DND-41 (cell line): ENCODE measurements around the gene PTPRJ.

Experiments used
- ATAC-seq: fragments of 200-7000 bp; cut with Tn5 transposase; 3 replicates; pipeline ENCODE4 v1.9.1; 2021; ENCODE audit warnings: low read depth; ENCODE audit not compliant: insufficient read depth
- DNase-seq: peaks from one replicate; pipeline ENCODE4 v3.0.0-alpha.2; 2020
- H2AFZ ChIP-seq: 2 replicates; pipeline ENCODE4 v1.6.0; 2012; ENCODE audit warnings: low read depth, low read length
- H3K27ac ChIP-seq: 2 replicates; pipeline ENCODE4 v1.5.1; 2012; ENCODE audit warnings: low read length, inconsistent platforms
- H3K27me3 ChIP-seq: fragments of 200-600 bp; sonication (generic); 2 replicates; pipeline ENCODE4 v1.6.0; 2012; ENCODE audit warnings: low read length, mild to moderate bottlenecking, inconsistent platforms; ENCODE audit not compliant: insufficient read depth, poor library complexity
- H3K36me3 ChIP-seq: 2 replicates; pipeline ENCODE4 v1.5.1; 2012; ENCODE audit warnings: low read length, inconsistent platforms; ENCODE audit not compliant: insufficient read depth
- H3K4me1 ChIP-seq: 2 replicates; pipeline ENCODE4 v1.5.1; 2012; ENCODE audit warnings: mild to moderate bottlenecking, low read length; ENCODE audit not compliant: insufficient read depth
- H3K4me2 ChIP-seq: 2 replicates; pipeline ENCODE4 v1.6.0; 2012; ENCODE audit warnings: mild to moderate bottlenecking, moderate library complexity, low read length, inconsistent platforms; ENCODE audit not compliant: insufficient read depth
- H3K4me3 ChIP-seq, 2 experiments: fragments of 200-600 bp in 1 of 2; shearing (Covaris generic) in 1 of 2; 2 replicates each; pipeline ENCODE4 v1.5.1; 2012 to 2016; ENCODE audit warnings: inconsistent platforms in 2 of 2, low read length in 2 of 2, mild to moderate bottlenecking in 2 of 2, low read depth in 1 of 2, moderate library complexity in 1 of 2
- H3K79me2 ChIP-seq: 2 replicates; pipeline ENCODE4 v1.6.0; 2012; ENCODE audit warnings: low read length, inconsistent platforms; ENCODE audit not compliant: insufficient read depth
- H3K9ac ChIP-seq: 2 replicates; pipeline ENCODE4 v1.6.0; 2012; ENCODE audit warnings: low read depth, mild to moderate bottlenecking, inconsistent platforms, low read length, moderate library complexity
- H3K9me3 ChIP-seq: 2 replicates; pipeline ENCODE4 v1.5.1; 2012; ENCODE audit warnings: low read length, moderate library complexity, mild to moderate bottlenecking, inconsistent platforms; ENCODE audit not compliant: insufficient read depth, severe bottlenecking
- H4K20me1 ChIP-seq: 2 replicates; pipeline ENCODE4 v1.6.0; 2012; ENCODE audit warnings: low read length; ENCODE audit not compliant: insufficient read depth
- CTCF ChIP-seq: IDR thresholded peaks from 2 replicates; pipeline ENCODE4 v1.5.1; 2012; ENCODE audit warnings: borderline replicate concordance, low read length, moderate library complexity, mild to moderate bottlenecking; ENCODE audit not compliant: poor library complexity, severe bottlenecking; ENCODE audit errors: extremely low read depth
- EZH2 ChIP-seq: IDR thresholded peaks from 3 replicates; pipeline ENCODE4 v1.6.1; 2012; ENCODE audit warnings: borderline replicate concordance, low read depth, mild to moderate bottlenecking, moderate library complexity, low read length, inconsistent platforms; ENCODE audit not compliant: severe bottlenecking

The PTPRJ gene

DNA sequence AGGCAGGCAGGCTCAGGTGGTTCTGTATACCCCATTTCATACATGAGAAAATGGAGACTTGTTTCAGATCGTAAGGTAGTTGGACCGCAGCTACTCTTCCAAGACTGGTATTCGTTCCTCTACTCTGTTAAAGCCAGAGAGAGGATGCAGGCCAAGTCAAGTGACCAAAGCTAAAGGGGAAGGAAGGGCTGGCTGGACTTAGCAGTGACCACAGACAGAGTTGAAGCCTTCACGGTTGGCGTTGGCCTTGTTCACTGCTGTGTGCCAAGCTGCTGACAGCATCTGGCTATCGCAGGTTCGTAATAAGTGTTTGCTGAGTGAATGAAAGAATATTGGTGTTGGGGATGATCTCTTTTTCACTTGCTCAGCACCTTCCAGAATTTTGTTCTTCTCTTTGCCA is 64.2 kb downstream of the PTPRJ start:
- no peak overlapping the region for H3K4me2 ChIP-seq
- H4K20me1 ChIP-seq = no peaks in the 10 kb centered on the region; the same call in 1 of the 2 replicates
- H3K9me3 ChIP-seq = no peaks in the 10 kb centered on the region
- no peak for ATAC-seq
- no peak overlapping the region for H3K4me3 ChIP-seq
- H3K27me3 ChIP-seq = no peaks in the 10 kb centered on the region
- H3K4me1 ChIP-seq = peaks cover 6% of the 10 kb centered on the region
- H3K27ac ChIP-seq = no peak overlapping the region
- H2AFZ ChIP-seq = no peak overlapping the region
- no peaks in the 10 kb centered on the region for H3K36me3 ChIP-seq
- DNase-seq = no peak
- no peaks in the 10 kb centered on the region for H3K79me2 ChIP-seq
- no peak for TF ChIP-seq EZH2
- no peak for TF ChIP-seq CTCF
- H3K9ac ChIP-seq = no peak overlapping the region

- no peaks in the 10 kb centered on the region for H3K79me2 ChIP-seq
- peaks cover 6% of the 10 kb centered on the region for H3K4me1 ChIP-seq
These were observed 65.2 kb downstream of the PTPRJ start for GRCh38 chr11:48045536-48045935.

GRCh38 chr11:48047616-48048015 is 67.3 kb downstream of the PTPRJ start:
- no peak for TF ChIP-seq CTCF
- no peak overlapping the region for H3K27ac ChIP-seq

More at GRCh38 chr11:48045536-48045935, 65.2 kb downstream of the PTPRJ start:
- H3K4me2 ChIP-seq = no peak overlapping the region
- TF ChIP-seq CTCF (no peak), EZH2 (no peak)
- no peaks in the 10 kb centered on the region for H3K36me3 ChIP-seq
- H3K4me3 ChIP-seq = no peak overlapping the region
- H3K9ac ChIP-seq = no peak overlapping the region
- no peaks in the 10 kb centered on the region for H3K9me3 ChIP-seq
- H3K27ac ChIP-seq = no peak overlapping the region
- ATAC-seq (no peak), DNase-seq (no peak)
- H3K27me3 ChIP-seq = no peaks in the 10 kb centered on the region
- no peaks in the 10 kb centered on the region; the same call in 1 of the 2 replicates for H4K20me1 ChIP-seq
- H2AFZ ChIP-seq = no peak overlapping the region

DNA sequence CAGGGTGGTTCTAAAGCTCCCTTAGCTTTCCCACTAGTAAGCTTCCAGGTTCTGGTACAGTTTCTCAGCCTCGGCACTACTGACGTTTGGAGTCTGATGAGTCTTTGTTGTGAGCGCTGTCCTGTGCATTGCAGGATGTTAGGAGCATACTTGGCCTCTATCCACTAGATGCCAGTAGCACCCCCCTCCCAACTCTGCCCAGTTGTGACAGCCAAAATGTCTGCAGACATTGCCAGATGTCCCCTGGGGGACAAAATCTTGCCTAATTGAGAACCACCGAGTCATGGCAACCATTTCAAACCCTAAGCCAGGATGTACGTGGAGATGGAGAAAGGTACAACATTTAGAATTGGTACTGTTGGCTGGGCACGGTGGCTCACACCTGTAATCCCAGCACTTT is 68.7 kb downstream of the PTPRJ start:
- ATAC-seq = no peak
- H3K4me3 ChIP-seq = no peak overlapping the region
- no peak for TF ChIP-seq CTCF
- no peak for TF ChIP-seq EZH2
- no peaks in the 10 kb centered on the region for H3K79me2 ChIP-seq
- H3K36me3 ChIP-seq = no peaks in the 10 kb centered on the region
- H3K9ac ChIP-seq = no peak overlapping the region
- no peaks in the 10 kb centered on the region for H3K9me3 ChIP-seq
- H3K4me2 ChIP-seq = no peak overlapping the region
- peaks cover 2% of the 10 kb centered on the region for H3K4me1 ChIP-seq
- H4K20me1 ChIP-seq = no peaks in the 10 kb centered on the region; the same call in 1 of the 2 replicates
- no peak overlapping the region for H3K27ac ChIP-seq
- no peak for DNase-seq
- no peak overlapping the region for H2AFZ ChIP-seq
- H3K27me3 ChIP-seq = no peaks in the 10 kb centered on the region

More at GRCh38 chr11:48047616-48048015, 67.3 kb downstream of the PTPRJ start:
- Histone ChIP-seq H3K4me1 (peaks cover 6% of the 10 kb centered on the region), H4K20me1 (no peaks in the 10 kb centered on the region; the same call in 1 of the 2 replicates), H3K27me3 (no peaks in the 10 kb centered on the region), H3K4me2 (no peak overlapping the region), H3K4me3 (no peak overlapping the region), H3K9ac (no peak overlapping the region), H2AFZ (no peak overlapping the region), H3K9me3 (no peaks in the 10 kb centered on the region), H3K36me3 (no peaks in the 10 kb centered on the region), H3K79me2 (no peaks in the 10 kb centered on the region)
- ATAC-seq = no peak
- no peak for DNase-seq
